Central memory CD8-positive, alpha-beta T cell (primary cell): ENCODE measurements around the gene SLC22A23.

Experiments
- ATAC-seq: fragments of 150-1000 bp; cut with Tn5 transposase; replicated peaks from 2 replicates; pipeline ENCODE4 v1.10.0; 2022; ENCODE audit warnings: mild to moderate bottlenecking, moderate FRiP score, moderate number of reproducible peaks; ENCODE audit not compliant: poor library complexity, severe bottlenecking; ENCODE audit errors: extremely low read depth
- DNase-seq, 2 donors: peaks; one replicate each; pipeline ENCODE4 v3.0.0; 2021; ENCODE audit warnings: low spot score in 2 of 2
- H3K27ac Mint-ChIP-seq: one replicate; pipeline ENCODE4 v1.8.0; 2022; ENCODE audit warnings: low read depth, mild to moderate bottlenecking, moderate library complexity, mixed read lengths
- H3K27me3 Mint-ChIP-seq: one replicate; pipeline ENCODE4 v1.8.0; 2022; ENCODE audit warnings: mixed read lengths
- H3K36me3 Mint-ChIP-seq: one replicate; pipeline ENCODE4 v1.8.0; 2022; ENCODE audit warnings: mild to moderate bottlenecking, moderate library complexity, mixed read lengths; ENCODE audit not compliant: insufficient read depth
- H3K4me1 Mint-ChIP-seq: one replicate; pipeline ENCODE4 v1.8.0; 2022; ENCODE audit warnings: mixed read lengths
- H3K4me3 Mint-ChIP-seq: one replicate; pipeline ENCODE4 v1.8.0; 2022; ENCODE audit warnings: mild to moderate bottlenecking, moderate library complexity, mixed read lengths
- H3K9me3 Mint-ChIP-seq: one replicate; pipeline ENCODE4 v1.8.0; 2022; ENCODE audit warnings: mixed read lengths

The SLC22A23 gene

GRCh38 chr6:3449321-3449720, 7.5 kb downstream of the SLC22A23 start:
- no peaks in the 10 kb centered on the region for H3K4me1 Mint-ChIP-seq
- peaks cover 31% of the 10 kb centered on the region for H3K27me3 Mint-ChIP-seq
- DNase-seq, result no peak
- H3K36me3 Mint-ChIP-seq, result no peaks in the 10 kb centered on the region
- no peak for ATAC-seq
- no peaks in the 10 kb centered on the region for H3K9me3 Mint-ChIP-seq
- H3K4me3 Mint-ChIP-seq, result no peak overlapping the region
- no peak overlapping the region for H3K27ac Mint-ChIP-seq

GRCh38 chr6:3447005-3447404, 9.8 kb downstream of the SLC22A23 start:
- Mint-ChIP-seq H3K27ac (no peak overlapping the region), H3K27me3 (peaks cover 35% of the 10 kb centered on the region)
- no peak for ATAC-seq

GRCh38 chr6:3446184-3446583, 10.7 kb downstream of the SLC22A23 start:
- H3K4me1 Mint-ChIP-seq, result no peaks in the 10 kb centered on the region

More at GRCh38 chr6:3447005-3447404, 9.8 kb downstream of the SLC22A23 start:
- H3K4me3 Mint-ChIP-seq, result no peak overlapping the region
- H3K4me1 Mint-ChIP-seq, result no peaks in the 10 kb centered on the region
- H3K36me3 Mint-ChIP-seq, result no peaks in the 10 kb centered on the region
- no peak for DNase-seq
- no peaks in the 10 kb centered on the region for H3K9me3 Mint-ChIP-seq

GRCh38 chr6:3444276-3445088, 12.4 kb downstream of the SLC22A23 start:
- Mint-ChIP-seq H3K27ac (no peak overlapping the region), H3K9me3 (no peaks in the 10 kb centered on the region), H3K27me3 (peaks cover 53% of the 10 kb centered on the region), H3K36me3 (no peaks in the 10 kb centered on the region), H3K4me1 (no peaks in the 10 kb centered on the region), H3K4me3 (no peak overlapping the region)
- DNase-seq, result no peak
- no peak for ATAC-seq

More at GRCh38 chr6:3446184-3446583, 10.7 kb downstream of the SLC22A23 start:
- Mint-ChIP-seq H3K9me3 (no peaks in the 10 kb centered on the region), H3K27ac (no peak overlapping the region), H3K36me3 (no peaks in the 10 kb centered on the region), H3K4me3 (no peak overlapping the region), H3K27me3 (peaks cover 44% of the 10 kb centered on the region)
- DNase-seq, result no peak
- ATAC-seq, result no peak

GRCh38 chr6:3443221-3443515, 13.7 kb downstream of the SLC22A23 start:
- H3K4me3 Mint-ChIP-seq, result no peak overlapping the region
- H3K4me1 Mint-ChIP-seq, result no peaks in the 10 kb centered on the region
- H3K9me3 Mint-ChIP-seq, result no peaks in the 10 kb centered on the region
- ATAC-seq (no peak), DNase-seq (no peak)
- no peak overlapping the region for H3K27ac Mint-ChIP-seq
- H3K27me3 Mint-ChIP-seq, result peaks cover 45% of the 10 kb centered on the region
- H3K36me3 Mint-ChIP-seq, result no peaks in the 10 kb centered on the region

GRCh38 chr6:3442431-3443220, 14.2 kb downstream of the SLC22A23 start:
- Mint-ChIP-seq H3K27ac (no peak overlapping the region), H3K9me3 (no peaks in the 10 kb centered on the region), H3K36me3 (no peaks in the 10 kb centered on the region), H3K27me3 (peaks cover 45% of the 10 kb centered on the region), H3K4me3 (no peak overlapping the region), H3K4me1 (no peaks in the 10 kb centered on the region)
- no peak for ATAC-seq
- no peak for DNase-seq

GRCh38 chr6:3440911-3441310, 15.9 kb downstream of the SLC22A23 start:
- no peak for DNase-seq
- Mint-ChIP-seq H3K9me3 (no peaks in the 10 kb centered on the region), H3K27ac (no peak overlapping the region), H3K36me3 (no peaks in the 10 kb centered on the region), H3K27me3 (peaks cover 54% of the 10 kb centered on the region), H3K4me1 (no peaks in the 10 kb centered on the region), H3K4me3 (no peak overlapping the region)
- ATAC-seq, result no peak

GRCh38 chr6:3439961-3440360, 16.9 kb downstream of the SLC22A23 start:
- DNase-seq (no peak), ATAC-seq (no peak)
- H3K36me3 Mint-ChIP-seq, result no peaks in the 10 kb centered on the region
- no peak overlapping the region for H3K27ac Mint-ChIP-seq
- H3K9me3 Mint-ChIP-seq, result no peaks in the 10 kb centered on the region
- H3K27me3 Mint-ChIP-seq, result peaks cover 56% of the 10 kb centered on the region
- H3K4me1 Mint-ChIP-seq, result no peaks in the 10 kb centered on the region
- no peak overlapping the region for H3K4me3 Mint-ChIP-seq

- Mint-ChIP-seq H3K27ac (no peak overlapping the region), H3K9me3 (no peaks in the 10 kb centered on the region), H3K36me3 (peaks cover 2% of the 10 kb centered on the region), H3K4me3 (no peak overlapping the region), H3K4me1 (no peaks in the 10 kb centered on the region), H3K27me3 (peaks cover 57% of the 10 kb centered on the region)
- ATAC-seq (no peak), DNase-seq (no peak)
Observed at GRCh38 chr6:3438190-3439167, 18.4 kb downstream of the SLC22A23 start.

- Mint-ChIP-seq H3K4me3 (no peak overlapping the region), H3K36me3 (peaks cover 2% of the 10 kb centered on the region), H3K4me1 (no peaks in the 10 kb centered on the region), H3K27me3 (peaks cover 23% of the 10 kb centered on the region), H3K9me3 (no peaks in the 10 kb centered on the region), H3K27ac (no peak overlapping the region)
- DNase-seq (no peak), ATAC-seq (no peak)
Observed at GRCh38 chr6:3433005-3433404, 23.8 kb downstream of the SLC22A23 start.

GRCh38 chr6:3432416-3432815, 24.4 kb downstream of the SLC22A23 start:
- ATAC-seq, result no peak
- Mint-ChIP-seq H3K27ac (no peak overlapping the region), H3K27me3 (peaks cover 23% of the 10 kb centered on the region), H3K4me1 (no peaks in the 10 kb centered on the region), H3K4me3 (no peak overlapping the region), H3K36me3 (peaks cover 2% of the 10 kb centered on the region), H3K9me3 (no peaks in the 10 kb centered on the region)
- DNase-seq, result no peak

GRCh38 chr6:3431994-3432393, 24.9 kb downstream of the SLC22A23 start:
- H3K27ac Mint-ChIP-seq, result no peak overlapping the region
- ATAC-seq, result no peak

More at GRCh38 chr6:3431994-3432393, 24.9 kb downstream of the SLC22A23 start:
- Mint-ChIP-seq H3K4me1 (no peaks in the 10 kb centered on the region), H3K4me3 (no peak overlapping the region), H3K9me3 (no peaks in the 10 kb centered on the region), H3K27me3 (peaks cover 22% of the 10 kb centered on the region), H3K36me3 (peaks cover 2% of the 10 kb centered on the region)
- no peak for DNase-seq
